ENCODE measurements around the gene LYRM2.
A peak's percentile ranks its signal among the peaks of the same experiment; 100 is the strongest.

LYRM2 gene

GRCh38 chr6:89638320-89639195 is at the start of gene LYRM2:
LYRM2 (minus strand) TSS chr6:89638747; CDS start chr6:89638716, 31 bp downstream.
- no peak for TF ChIP-seq CTCF (IDR thresholded peaks at IDR 0.05; ENCODE audit: control insufficient read depth, extremely low read depth, insufficient read depth)
- DNase-seq (ENCODE audit: low read depth) = no peak
- peak within 1 kb of the TSS; percentile 63 for H3K4me3 ChIP-seq (ENCODE audit: low read depth, low read length)

GRCh38 chr6:89688328-89688727 is 49.8 kb upstream of the LYRM2 start:
- no peak for DNase-seq (ENCODE audit: low read depth)

GRCh38 chr6:89685311-89685710 is 46.8 kb upstream of the LYRM2 start:
- no peak for TF ChIP-seq CTCF (IDR thresholded peaks at IDR 0.05; ENCODE audit: control insufficient read depth, extremely low read depth, insufficient read depth)
- H3K4me3 ChIP-seq (ENCODE audit: low read depth, low read length) = no peak overlapping the region
- DNase-seq (ENCODE audit: low read depth) = no peak

More at GRCh38 chr6:89688328-89688727, 49.8 kb upstream of the LYRM2 start:
- TF ChIP-seq CTCF (IDR thresholded peaks at IDR 0.05; ENCODE audit: control insufficient read depth, extremely low read depth, insufficient read depth) = no peak
- no peak overlapping the region for H3K4me3 ChIP-seq (ENCODE audit: low read depth, low read length)

- TF ChIP-seq CTCF (IDR thresholded peaks at IDR 0.05; ENCODE audit: control insufficient read depth, extremely low read depth, insufficient read depth) = no peak
- no peak overlapping the region for H3K4me3 ChIP-seq (ENCODE audit: low read depth, low read length)
- no peak for DNase-seq (ENCODE audit: low read depth)
Measured at GRCh38 chr6:89682991-89683390, 44.4 kb upstream of the LYRM2 start.

GRCh38 chr6:89681983-89682564 is 43.5 kb upstream of the LYRM2 start:
- no peak overlapping the region for H3K4me3 ChIP-seq (ENCODE audit: low read depth, low read length)
- TF ChIP-seq CTCF (IDR thresholded peaks at IDR 0.05; ENCODE audit: control insufficient read depth, extremely low read depth, insufficient read depth) = no peak
- DNase-seq (ENCODE audit: low read depth) = no peak

- no peak for DNase-seq (ENCODE audit: low read depth)
- TF ChIP-seq CTCF (IDR thresholded peaks at IDR 0.05; ENCODE audit: control insufficient read depth, extremely low read depth, insufficient read depth) = no peak
Measured at GRCh38 chr6:89680551-89680950, 42.0 kb upstream of the LYRM2 start.

More at GRCh38 chr6:89680551-89680950, 42.0 kb upstream of the LYRM2 start:
- no peak overlapping the region for H3K4me3 ChIP-seq (ENCODE audit: low read depth, low read length)
